ENCODE results near the gene REG3G.

DNA sequence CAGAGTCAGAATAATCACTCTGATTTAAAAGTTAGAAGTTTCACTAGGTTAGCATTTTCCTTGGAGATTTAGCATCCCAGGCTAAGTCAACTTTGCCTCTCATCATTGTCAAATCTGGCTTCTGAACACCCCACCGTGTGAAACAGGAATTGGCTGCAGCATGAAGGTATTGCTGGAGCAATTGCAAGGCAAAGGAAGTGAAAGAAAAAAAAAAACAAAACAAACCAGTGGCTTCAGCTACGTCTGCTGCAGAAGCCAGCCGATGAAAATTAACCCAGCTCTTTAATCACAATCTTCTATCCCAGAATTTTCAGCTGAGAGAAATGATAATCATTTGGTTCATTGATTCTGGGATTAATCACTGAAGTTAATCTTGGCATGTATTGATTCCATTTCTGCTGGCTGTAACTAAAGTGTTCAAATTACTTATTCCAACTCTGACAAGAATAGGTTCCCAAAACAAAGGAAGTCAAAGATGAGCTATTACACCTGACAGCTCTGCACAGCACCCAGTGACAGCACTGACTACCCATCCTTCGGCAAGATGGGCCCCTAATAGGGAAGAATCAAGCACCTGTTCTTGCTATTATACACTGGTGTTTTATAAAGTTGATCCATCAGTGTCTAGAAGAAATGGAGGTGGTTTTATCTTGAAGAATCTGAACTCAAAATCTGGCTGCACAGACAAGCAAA is 42.7 kb upstream of the REG3G start:
- no peak for TF ChIP-seq E2F4 (CRISPR knock-in tag; IDR thresholded peaks at IDR 0.05; ENCODE audit: borderline replicate concordance, low read depth)
- no peak for TF ChIP-seq USF2 (CRISPR knock-in tag; IDR thresholded peaks at IDR 0.05)
- no peak for TF ChIP-seq CTCF (IDR thresholded peaks at IDR 0.05)
- no peak for TF ChIP-seq ZNF425 (CRISPR knock-in tag; conservative IDR thresholded peaks at IDR 0.05)
